GM10847 (cell line): Measurements from ENCODE around the gene GABRQ.

ENCODE experiments used
- POLR2A ChIP-seq: IDR thresholded peaks from 2 replicates; pipeline ENCODE4 v1.6.1; 2011; ENCODE audit not compliant: insufficient read length; ENCODE audit errors: extremely low read depth

Gene GABRQ

DNA sequence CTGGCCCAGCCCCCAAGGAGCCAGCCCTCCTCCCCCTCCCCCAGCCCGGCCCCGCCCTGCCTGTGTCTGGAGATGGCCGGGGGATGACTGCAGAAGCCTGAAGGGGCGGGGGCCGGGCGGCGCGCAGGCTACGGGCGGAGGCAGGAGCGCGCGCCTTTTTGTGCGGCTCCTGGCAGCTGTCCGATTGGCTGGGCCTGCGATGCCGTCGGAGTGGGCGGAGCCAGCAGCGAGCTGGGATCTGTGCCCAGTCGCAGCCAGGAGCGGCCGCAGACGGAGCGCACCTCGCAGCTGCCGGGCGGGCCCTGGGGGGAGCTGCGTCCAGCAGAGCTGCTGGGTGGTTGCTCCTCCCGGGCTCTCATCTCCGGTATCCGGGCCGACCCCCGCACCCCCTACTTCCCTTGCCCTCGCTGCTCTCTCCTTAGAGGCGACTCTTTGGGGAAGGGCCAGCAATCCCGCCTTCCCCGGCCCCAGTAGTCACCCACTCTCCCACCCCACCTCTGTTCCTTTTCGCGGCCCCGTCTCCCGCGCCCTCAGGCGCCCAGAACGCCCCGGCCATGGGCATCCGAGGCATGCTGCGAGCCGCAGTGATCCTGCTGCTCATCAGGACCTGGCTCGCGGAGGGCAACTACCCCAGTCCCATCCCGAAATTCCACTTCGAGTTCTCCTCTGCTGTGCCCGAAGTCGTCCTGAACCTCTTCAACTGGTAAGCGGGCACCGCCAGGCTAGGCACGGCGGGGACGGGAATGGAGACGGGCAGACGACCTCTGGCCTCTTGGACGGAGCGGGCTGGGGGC is at the start of gene GABRQ:
Gene GABRQ (plus strand): TSS at position 247 of the 794 bp plus-strand sequence. CDS start 308 bp downstream, at position 555.
- no peak for TF ChIP-seq POLR2A

DNA sequence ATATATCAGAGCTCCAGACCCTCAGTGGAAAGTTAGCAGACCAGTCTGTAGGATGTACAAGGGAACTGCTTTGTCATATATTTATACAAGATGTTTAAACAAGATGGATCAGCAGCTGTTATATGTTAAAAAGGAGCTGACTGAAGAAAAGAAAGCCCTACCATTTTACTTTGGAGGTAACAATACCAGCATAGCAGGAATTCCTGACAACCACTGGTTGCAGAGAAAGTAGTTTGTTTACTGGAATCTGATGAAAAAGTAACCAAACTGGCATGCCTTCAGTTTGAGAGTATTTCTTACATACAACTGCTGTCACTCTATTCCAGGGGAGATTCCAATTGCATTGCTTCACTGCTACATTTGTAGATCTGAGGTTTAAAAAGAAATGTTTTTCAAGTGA is 49.5 kb upstream of the GABRQ start:
- no peak for TF ChIP-seq POLR2A

DNA sequence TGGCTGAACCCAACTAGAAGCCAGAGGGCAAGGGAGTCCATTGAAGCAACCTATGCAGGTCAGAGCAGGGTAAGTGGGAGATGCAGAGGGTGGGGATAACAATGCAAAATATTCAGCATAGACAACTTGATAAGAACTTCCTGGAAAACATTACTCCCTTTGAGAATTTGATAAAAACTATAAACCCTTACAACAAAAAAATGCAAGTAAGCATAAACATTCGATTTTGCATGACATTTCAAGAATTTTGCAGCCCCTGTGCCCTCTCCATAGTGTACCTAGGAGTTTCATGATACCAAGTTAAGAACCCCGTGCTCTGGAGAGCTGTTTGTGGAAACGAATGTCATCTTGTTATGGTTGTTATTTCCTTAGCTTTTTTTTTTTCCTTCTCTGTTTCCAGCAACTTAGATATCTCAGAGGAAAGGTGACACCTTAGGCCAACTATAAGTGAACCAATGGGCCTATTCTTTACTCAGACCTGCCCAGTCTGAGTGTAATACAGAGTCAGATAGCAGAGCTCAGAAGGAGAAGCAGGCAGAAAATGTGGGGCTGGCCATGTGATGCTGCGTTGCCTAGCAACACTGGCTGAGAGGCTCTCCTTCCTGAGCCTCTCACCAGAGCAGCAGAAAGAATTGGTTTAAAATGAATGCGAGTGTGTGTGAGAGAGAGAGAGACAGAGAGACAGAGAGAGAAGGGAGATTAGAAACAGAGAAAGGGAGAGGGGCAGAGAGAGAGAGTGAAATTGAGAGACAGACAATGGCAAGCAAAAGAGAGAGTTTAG is 36.7 kb upstream of the GABRQ start:
- no peak for TF ChIP-seq POLR2A

DNA sequence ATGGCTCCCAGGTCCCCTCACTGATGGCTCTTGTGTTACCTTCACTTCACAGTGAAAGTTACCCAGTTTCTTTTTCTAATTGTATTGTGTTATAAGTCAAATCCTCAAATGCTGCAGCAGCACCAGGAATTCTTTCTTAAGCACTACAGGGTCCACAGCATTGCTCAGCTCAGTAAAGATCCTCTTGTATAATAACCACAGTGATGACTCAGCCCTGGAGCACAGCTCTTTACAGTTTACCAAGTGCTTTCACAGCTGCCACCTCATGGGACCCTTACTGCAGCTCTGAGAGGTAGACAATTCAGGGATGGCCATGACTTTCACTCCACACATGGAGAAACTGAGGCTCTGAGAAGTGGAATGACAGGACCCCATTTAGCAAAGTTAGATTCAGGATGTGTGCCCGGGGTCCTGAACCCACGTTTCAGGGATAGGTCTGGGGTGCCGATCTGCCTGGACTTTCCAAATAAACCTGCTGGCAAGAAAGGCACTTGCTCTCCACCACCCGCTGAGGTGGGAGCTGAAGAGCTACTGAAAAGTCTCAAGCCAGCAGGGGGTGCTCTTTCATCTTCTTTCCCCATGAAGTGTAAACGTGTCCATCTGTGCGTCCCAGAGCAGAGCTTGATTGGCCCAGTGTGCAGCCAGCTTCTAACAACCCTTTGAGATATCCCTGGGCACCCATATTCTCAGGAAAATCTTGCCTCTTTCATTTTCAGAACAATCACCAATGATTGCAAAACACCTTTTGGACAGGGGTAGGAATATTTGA is 35.7 kb upstream of the GABRQ start:
- no peak for TF ChIP-seq POLR2A

DNA sequence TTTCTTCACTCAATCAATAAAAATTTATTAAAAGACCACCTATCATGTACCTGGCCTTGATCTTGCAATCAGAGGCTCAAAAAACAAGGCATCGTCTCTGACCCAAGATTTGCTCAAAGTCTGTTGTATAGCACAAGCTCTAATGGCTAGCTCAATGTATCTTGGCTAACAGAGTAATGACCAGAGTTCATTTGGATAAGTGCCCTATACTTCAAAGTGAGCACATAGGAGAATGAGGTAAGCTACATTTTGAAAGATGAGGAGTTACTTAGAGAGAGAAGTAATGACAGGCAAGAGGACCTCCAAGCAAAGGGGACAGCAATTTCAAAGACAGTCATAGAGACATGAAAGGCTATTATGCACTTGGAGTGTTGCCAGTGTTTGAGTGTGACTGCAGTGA is 22.9 kb upstream of the GABRQ start:
- no peak for TF ChIP-seq POLR2A

DNA sequence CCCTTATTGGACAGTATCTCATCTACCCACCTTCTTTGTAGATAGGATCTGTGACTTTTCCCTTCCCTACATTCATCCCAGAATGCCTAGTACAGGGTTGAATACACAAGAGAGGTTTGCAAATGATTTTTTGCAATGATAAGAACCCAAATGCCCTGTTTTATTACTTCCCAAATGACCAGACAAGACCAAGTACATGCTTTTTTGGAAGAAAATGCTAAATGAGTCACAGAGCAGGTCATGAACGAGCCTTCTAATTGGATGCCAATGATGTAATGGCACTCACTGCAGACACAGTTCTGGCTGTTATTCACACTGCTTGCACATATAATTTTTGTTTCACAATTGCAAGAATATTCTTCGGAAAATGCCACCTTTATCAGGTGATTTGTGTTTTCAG is 17.8 kb upstream of the GABRQ start:
- no peak for TF ChIP-seq POLR2A

DNA sequence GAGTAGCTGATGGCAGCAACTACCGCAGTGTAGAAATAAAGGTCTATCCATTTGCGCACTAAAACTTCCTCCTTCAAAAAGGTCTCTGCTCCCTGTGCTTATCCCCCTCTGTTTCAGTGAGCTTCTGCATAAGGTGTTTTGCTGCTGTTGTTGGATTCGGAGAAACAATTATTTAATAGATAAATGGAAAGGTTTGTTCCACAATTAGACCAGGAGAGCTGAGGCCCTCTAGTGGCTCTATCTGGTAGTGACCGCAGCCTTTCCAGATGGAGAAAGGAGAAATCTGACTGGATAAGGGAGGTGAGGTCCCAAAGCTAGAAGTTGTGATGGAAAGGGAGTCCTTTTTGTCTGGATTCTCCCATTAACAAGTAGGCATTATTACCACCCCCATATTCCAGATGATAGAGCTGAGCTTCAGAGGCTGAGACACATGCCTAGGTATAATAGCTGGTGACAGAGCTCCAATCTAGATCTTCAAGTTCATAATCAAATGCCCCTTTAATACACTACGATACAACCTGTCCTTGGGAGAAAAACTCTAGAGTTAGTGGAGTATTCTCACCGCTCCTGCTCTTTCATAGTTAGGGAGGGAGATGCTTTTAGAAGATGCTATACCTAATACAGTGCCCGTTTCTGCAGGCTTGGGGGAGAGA is 5.1 kb upstream of the GABRQ start:
- no peak for TF ChIP-seq POLR2A

DNA sequence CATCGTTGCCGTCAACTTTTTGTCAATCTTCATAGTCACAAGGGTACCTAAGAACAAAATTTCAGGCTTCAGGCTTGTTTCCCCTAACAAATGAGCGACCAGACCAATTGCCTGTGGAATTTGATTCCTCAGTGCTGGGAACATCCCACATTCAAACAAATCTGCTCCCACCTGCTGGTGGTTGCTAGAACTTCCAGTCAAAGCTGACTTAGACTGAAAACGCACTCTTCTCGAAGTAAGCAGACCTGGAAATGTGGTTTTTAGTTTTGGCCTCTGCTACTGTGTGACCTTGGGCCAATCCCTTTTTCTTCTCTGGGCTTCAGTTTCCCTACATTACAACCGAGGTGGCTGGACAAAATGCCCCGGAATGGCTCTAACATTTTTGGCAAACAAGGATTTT is 1.8 kb upstream of the GABRQ start:
- TF ChIP-seq POLR2A, result no peak

DNA sequence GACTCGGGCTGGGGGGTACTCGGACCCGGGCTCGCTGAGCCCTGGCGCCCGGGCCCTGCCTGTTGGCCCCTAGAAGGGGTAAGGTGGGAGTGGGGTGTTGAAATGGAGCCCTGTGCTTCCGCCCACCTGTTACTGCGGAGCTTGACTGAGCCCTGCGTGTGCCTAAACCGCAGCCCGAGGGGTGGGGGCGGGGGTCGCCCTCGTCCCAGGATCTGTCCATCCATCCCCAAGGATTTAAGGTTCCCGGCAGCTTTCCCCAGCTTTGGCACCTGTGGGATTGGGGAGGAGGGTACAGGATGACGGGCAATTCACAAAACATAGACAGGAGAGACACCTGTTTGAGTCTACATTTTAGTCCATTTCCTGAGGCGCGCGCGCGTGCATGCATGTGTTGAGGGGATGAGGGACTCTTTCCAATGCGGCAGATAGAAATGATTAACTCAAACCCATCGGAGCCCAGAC is 779 bp downstream of the GABRQ start:
- TF ChIP-seq POLR2A, result no peak

DNA sequence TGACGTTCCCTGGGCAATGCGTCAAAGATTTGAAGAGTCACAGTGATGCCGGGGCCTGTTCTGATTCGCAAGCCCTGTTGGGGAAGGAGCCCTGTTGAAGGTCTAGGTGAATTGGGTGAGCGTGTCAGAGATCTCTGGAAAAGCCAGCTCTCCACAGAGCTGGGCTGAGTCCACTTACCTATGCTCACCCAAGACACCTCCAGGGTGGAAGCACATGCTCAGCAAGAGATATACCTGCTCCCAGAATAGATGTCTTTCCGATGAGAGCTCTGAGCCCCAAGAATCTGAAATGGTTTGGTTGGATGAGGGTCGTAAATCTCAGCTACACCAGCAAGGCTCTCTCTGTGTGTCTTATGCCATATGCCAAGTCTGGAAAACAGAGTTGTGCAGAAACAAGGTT is 1.7 kb downstream of the GABRQ start:
- no peak for TF ChIP-seq POLR2A

DNA sequence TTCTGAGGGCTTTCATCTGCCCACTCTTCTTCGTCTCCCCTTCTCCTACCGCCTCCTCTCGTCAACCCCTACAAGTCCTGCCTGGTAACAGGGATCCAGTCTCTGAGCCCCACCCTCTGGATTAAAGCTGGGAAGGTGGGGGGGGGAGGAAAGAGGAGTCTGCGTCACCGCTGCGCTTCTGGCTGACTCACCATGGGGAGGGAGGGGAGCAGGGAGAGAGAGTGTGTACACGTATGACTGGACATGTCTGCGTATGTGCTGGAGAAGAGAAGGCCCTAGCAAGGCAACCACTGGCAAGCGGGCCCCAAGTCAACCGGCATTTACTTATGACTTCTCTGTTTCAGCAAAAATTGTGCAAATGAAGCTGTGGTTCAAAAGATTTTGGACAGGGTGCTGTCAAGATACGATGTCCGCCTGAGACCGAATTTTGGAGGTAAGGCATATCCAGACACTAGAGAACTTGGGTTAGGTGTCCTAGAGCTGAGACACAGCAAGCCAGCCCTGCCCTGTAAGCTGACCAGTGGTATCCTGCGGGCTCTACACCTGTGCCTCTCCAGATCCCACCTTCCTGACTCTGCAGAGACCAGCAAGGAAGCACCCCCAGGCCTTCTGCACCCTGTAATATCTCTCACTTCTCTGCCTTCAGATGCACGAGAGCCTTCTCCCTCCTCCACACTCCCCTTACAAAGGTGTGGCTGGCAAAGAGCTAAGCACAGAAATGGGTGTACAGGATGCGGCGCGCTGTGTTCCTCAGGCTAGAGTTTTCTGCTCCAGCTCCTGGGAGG is 2.5 kb downstream of the GABRQ start:
- TF ChIP-seq POLR2A, result no peak

DNA sequence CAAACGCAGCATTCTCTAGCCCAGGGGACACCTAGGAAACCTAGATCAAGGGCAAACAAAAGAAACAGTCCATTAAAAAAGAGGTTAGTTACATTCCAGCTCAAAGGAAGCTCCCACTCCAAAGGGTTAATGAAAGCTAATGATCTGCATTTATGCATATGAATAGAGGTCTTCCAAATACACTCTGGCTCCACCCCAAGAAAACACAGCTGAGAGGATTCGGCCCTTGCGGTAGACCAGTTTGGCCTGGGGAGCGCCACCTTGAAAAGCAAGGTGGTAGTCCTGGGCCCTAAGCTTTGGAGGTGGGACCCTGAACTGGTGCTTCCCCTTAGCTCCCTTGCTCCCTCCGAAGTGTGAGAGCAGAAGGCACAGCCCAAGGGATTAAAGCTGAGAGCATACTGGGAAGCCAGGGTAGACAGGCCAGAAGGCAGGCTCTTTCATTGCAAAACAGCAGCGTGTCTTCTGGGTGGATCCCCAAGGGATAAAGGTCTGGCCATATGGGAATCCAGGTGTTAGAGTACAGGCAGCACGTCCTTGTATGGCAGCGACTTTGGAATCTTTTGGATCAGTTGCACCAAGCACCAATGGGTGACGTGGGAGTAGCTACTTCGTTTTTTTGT is 3.7 kb downstream of the GABRQ start:
- TF ChIP-seq POLR2A, result no peak

DNA sequence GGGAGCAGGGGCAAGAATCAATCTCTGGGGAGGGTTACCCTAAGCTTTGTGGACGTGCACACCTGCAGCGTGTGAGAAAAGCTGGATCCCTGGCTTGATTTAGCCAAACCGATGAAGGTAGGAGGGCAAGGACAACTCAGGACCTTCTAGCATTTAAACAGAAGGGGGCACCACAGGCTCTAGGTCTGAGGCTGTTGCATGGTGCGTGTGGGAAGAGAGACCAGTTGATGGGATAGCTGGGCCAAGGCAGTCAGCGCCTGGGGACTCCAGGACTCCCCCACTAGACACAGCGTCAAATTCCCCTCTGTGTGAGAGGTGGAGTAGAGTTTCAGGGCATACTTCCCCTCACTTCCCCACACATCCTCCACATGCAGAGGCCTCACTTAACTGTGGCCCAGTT is 4.3 kb downstream of the GABRQ start:
- no peak for TF ChIP-seq POLR2A
